NCI-H446 treated with DMSO at 0.1 percent for 48 hours (cell line): ENCODE measurements around the gene PIWIL4.

Experiments
- DNase-seq: peaks from one replicate; lab custom pipeline; 2025; lab: John Stamatoyannopoulos, UW

The PIWIL4 gene

GRCh38 chr11:94567181-94567670, at the start of gene PIWIL4:
PIWIL4 (plus strand) TSS chr11:94567368; CDS start chr11:94567519, 151 bp downstream.
- DNase-seq, result no peak

DNA sequence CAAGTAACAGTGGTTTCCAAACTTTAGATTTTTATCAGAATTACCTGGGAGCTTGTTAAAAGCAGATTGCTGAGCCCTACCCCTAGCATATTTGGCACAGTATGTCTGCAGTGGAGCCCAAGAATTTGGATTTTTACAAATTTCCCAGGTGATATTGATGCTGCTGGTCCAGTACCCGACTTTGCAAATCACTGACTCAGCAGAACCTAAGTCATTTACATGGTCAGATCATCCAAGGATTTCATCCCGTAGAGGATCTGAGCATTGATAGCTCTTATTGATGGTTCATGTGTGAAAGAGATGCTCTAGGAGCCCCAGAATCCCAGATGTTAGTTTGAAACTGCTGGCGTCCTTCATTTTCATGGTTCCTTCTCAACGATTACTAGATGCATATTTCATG, 48.9 kb upstream of the PIWIL4 start:
- no peak for DNase-seq

DNA sequence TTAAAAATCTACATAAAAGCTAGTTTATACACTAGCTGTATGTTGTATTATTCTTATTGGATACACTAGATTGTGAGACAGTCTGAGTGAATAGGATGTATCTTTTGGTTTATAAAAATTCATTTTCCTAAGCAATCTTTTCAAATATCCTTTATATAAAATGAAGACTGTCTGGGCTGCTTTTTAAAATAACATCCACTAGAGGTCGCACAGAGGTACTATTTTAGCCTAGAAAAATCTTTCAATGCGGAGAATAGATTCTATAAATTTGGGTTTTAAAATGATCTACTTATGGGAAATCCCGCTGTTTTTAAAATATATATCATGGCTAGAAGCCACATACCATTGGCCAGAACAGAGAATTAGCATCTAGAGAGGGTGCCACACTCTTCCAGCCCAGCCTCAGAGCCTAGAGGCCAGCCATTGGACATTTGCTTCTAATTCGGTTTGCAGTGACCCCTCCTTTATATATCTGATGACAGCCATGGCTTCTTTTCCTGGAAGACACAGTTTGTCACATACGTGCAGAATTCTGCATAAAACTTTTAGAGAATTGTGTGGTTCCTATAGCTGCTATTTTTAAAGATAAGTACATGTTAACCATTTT, 47.6 kb upstream of the PIWIL4 start:
- DNase-seq, result peak; percentile 19

DNA sequence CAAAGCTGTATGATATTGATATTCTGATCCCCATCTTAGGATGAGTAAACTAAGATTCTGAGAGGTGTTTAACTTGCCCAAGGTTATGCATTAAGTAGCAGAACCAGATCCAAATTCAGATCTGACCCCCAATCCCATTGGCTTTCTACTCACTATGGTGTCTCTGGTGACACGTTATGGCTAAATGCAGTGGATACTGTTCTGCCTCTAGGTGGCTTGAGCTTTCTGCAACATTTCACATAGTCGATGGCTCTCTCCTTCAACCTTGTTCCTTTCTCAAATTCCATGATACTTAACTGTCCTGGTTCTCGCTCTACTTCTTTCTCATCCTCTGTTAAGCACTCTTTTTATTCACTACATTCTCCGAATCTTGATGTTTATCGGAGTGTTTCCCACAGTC, 45.5 kb upstream of the PIWIL4 start:
- DNase-seq, result no peak

GRCh38 chr11:94524341-94524740, 42.8 kb upstream of the PIWIL4 start:
- DNase-seq, result no peak

- peak; percentile 16 for DNase-seq
These were observed 41.4 kb upstream of the PIWIL4 start for GRCh38 chr11:94525546-94526324.

DNA sequence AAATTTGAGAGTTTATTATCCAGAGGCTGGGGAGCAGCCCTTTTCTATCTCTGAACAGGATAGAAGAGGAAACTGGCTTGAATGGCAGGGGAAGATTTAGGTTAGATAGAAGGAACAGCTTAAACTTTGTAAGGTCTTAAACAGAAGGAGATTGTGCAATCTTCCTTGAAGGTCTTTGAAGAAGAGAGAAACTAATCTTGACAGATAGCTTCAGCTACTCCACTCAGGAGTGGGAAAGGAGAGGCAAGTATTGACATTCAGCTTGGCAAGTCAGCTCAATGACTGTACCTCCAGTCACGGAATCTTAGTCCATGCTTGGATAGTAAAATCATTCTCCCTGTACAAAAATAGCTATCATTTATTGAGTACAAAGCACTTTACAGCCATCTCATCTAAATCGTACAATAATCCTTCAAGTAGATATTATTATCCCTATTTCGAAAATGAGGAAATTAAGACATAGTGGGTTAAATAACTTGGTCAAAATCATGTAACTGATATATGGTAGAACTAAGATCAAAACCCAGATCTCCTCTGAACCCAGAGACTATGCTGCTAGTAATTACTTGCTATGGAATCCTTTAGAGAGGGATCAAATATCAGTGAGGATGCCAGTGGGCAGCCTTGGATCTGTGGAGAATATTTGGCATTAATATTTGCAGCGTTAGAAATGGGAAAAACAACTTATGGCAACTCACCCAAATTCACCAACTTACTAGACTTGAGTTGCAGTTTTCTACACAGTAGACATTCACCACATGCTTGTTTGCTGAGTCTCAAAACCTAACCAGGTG, 40.3 kb upstream of the PIWIL4 start:
- DNase-seq, result peak; percentile 20

DNA sequence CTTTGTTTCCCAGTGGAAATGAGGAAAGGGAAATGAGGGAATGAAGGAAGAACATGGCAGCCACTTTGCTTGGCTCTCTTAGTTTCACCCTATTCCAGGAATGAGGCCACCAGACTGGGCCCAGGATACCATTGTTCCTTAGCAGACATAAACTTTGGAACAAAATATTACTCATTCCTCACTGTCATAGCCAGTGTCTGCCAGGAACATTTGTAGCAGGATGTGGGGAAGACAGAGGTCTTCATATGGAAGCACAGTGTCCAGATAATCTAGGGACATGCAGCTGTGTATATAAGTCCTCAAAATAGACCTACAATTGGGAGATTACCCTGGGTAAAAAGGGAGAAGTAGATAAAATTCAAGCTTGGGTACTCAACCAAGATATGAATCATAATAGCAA, 38.6 kb upstream of the PIWIL4 start:
- DNase-seq, result no peak

- DNase-seq, result no peak
These were observed 35.0 kb upstream of the PIWIL4 start for GRCh38 chr11:94532211-94532610.

DNA sequence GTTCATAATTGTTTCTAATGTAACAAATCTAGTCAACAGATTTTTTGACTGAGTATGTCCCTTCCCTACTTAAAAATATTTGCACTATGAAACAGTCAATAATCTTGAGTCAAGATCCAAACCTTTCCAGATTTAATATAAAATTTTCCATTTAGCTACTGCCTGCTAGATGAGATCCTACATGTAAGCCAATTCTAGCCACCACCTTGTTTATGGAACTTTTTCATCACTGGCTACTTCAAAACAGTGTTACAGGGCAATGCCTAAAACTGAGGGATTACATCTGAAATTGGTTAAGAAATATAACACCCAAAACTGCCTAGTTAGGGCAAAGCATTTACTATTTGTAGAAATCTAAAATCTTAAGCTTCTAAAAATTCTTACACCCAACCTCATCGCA, 34.0 kb upstream of the PIWIL4 start:
- no peak for DNase-seq

DNA sequence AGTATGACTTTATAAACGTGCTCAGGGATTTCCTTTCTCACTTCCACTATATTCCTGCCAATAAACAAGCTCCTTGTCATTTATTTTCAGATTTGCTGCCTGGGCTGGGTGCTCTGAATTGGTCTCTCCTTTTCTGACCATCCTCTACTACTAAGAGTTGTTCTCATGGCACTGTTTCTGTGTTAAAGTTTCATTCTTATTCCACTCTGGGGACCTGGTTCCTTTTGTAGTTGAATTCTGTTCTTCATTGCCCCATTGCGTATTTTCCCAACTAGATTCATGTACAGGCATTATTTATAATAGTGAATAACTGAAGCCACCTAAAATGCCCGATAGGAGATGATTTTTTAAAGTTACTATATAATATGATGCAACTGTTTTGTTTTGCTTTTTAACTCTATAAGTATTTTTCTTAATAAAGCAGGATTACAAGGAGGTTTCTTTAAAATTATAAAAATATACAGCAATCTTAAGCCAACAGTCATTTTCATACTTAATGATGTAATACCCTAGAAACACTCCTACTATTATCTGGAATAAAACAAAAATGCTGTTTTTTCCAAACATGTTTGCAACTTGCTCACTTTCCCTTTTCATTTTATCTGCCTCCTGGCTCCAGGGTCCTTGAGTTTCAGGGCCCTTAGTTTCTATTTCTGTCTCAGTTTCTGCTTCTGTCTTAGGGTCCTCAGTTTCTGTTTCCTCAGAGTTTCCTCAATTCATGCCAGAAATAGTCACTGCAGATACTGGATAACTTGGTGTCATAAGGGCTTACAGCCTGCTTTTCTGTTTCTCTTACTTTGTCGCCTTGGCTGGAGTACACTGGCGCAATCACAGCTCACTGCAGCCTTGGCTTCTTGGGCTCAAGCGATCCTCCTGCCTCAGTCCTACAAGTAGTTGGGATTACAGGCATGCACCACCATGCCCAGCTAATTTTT, 33.2 kb upstream of the PIWIL4 start:
- no peak for DNase-seq

GRCh38 chr11:94536386-94536785, 30.8 kb upstream of the PIWIL4 start:
- no peak for DNase-seq

- no peak for DNase-seq
These were observed 30.1 kb upstream of the PIWIL4 start for GRCh38 chr11:94537031-94537600.

- DNase-seq, result no peak
These were observed 27.7 kb upstream of the PIWIL4 start for GRCh38 chr11:94539420-94539819.

DNA sequence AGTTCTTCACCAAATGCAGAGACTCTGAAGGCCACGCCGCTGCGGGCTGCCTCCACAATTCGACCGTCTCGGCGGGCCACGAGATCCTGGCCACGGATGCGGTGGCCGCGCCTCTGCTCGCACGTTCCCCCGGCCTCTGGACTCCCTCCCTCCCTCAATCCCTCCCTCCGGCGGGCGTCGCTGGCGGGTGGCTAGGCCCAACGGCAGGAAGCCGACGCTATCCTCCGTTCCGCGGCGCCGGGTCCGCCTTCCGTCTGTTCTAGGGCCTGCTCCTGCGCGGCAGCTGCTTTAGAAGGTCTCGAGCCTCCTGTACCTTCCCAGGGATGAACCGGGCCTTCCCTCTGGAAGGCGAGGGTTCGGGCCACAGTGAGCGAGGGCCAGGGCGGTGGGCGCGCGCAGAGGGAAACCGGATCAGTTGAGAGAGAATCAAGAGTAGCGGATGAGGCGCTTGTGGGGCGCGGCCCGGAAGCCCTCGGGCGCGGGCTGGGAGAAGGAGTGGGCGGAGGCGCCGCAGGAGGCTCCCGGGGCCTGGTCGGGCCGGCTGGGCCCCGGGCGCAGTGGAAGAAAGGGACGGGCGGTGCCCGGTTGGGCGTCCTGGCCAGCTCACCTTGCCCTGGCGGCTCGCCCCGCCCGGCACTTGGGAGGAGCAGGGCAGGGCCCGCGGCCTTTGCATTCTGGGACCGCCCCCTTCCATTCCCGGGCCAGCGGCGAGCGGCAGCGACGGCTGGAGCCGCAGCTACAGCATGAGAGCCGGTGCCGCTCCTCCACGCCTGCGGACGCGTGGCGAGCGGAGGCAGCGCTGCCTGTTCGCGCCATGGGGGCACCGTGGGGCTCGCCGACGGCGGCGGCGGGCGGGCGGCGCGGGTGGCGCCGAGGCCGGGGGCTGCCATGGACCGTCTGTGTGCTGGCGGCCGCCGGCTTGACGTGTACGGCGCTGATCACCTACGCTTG, 23.2 kb upstream of the PIWIL4 start, which contains the start of gene FUT4:
FUT4 (plus strand) TSS at position 227 of the 951 bp plus-strand sequence; CDS start at position 440, 213 bp downstream.
- DNase-seq, result peak; percentile 67

GRCh38 chr11:94544646-94545263, 22.4 kb upstream of the PIWIL4 start:
- DNase-seq, result no peak

- DNase-seq, result no peak
These were observed 21.7 kb upstream of the PIWIL4 start for GRCh38 chr11:94545264-94546161.

- DNase-seq, result no peak
These were observed 21.1 kb upstream of the PIWIL4 start for GRCh38 chr11:94546162-94546470.

GRCh38 chr11:94546886-94547285, 20.3 kb upstream of the PIWIL4 start:
- DNase-seq, result no peak
